C4-2B (cell line): ENCODE measurements around the gene CALHM2.

Experiments
- H3K27ac ChIP-seq: fragments of 450-650 bp; 2 replicates; pipeline ENCODE4 v1.5.1; 2017
- CTCF ChIP-seq: fragments of 450-650 bp; conservative IDR thresholded peaks from 2 replicates; pipeline ENCODE4 v1.5.1; 2017; ENCODE audit warnings: mild to moderate bottlenecking
- ZFX ChIP-seq: fragments of 450-650 bp; IDR thresholded peaks from 2 replicates; pipeline ENCODE4 v1.6.1; 2017

The CALHM2 gene

GRCh38 chr10:103495321-103495720, 43.2 kb upstream of the CALHM2 start:
- no peak overlapping the region for H3K27ac ChIP-seq
- no peak for TF ChIP-seq CTCF
- no peak for TF ChIP-seq ZFX

GRCh38 chr10:103493916-103494877, 42.0 kb upstream of the CALHM2 start:
- no peak for TF ChIP-seq CTCF
- no peak for TF ChIP-seq ZFX

GRCh38 chr10:103493362-103493915, 41.3 kb upstream of the CALHM2 start, which contains the start of gene NEURL1:
Gene NEURL1, plus strand, starts transcription at chr10:103493705. Its CDS starts 683 bp downstream, at chr10:103494388.
- TF ChIP-seq ZFX (no peak), CTCF (no peak)
- H3K27ac ChIP-seq: no peak within 1 kb of the TSS

More at GRCh38 chr10:103493916-103494877, 42.0 kb upstream of the CALHM2 start:
- H3K27ac ChIP-seq: no peak overlapping the region

GRCh38 chr10:103492655-103493261, 40.6 kb upstream of the CALHM2 start:
- TF ChIP-seq CTCF (no peak), ZFX (no peak)
- H3K27ac ChIP-seq: no peak overlapping the region

- TF ChIP-seq ZFX (no peak), CTCF (no peak)
- H3K27ac ChIP-seq: no peak overlapping the region
Observed at GRCh38 chr10:103491729-103492364, 39.7 kb upstream of the CALHM2 start.

GRCh38 chr10:103490986-103491314, 38.8 kb upstream of the CALHM2 start:
- no peak for TF ChIP-seq CTCF
- TF ChIP-seq ZFX: no peak
- no peak overlapping the region for H3K27ac ChIP-seq
